Lower lobe of right lung (tissue), 2 donors: Measurements from ENCODE around the gene TRIM38. TPM values are rescaled to one million over a fixed set of nuclear protein-coding genes. Genes with fewer than 3 reads are reported as not detected.

Experiments used
- ATAC-seq, 2 donors: fragments of 200-7000 bp; cut with Tn5 transposase; one replicate each; pipeline ENCODE4 v1.9.1; 2020 to 2022; ENCODE audit warnings: mild to moderate bottlenecking in 2 of 2, moderate library complexity in 2 of 2
- DNase-seq: peaks from one replicate; pipeline ENCODE4 v3.0.0-alpha.2; 2020
- H3K27ac ChIP-seq: fragments of 200-600 bp; one replicate; pipeline ENCODE4 v1.8.0; 2022
- H3K27me3 ChIP-seq: fragments of 200-600 bp; one replicate; pipeline ENCODE4 v1.8.0; 2022; ENCODE audit warnings: low read depth
- H3K36me3 ChIP-seq: fragments of 200-600 bp; one replicate; pipeline ENCODE4 v1.8.0; 2022; ENCODE audit warnings: mild to moderate bottlenecking
- H3K4me1 ChIP-seq: fragments of 200-600 bp; one replicate; pipeline ENCODE4 v1.8.0; 2022
- H3K4me3 ChIP-seq: fragments of 200-600 bp; one replicate; pipeline ENCODE4 v1.8.0; 2022; ENCODE audit warnings: mild to moderate bottlenecking
- H3K9me3 ChIP-seq: fragments of 200-600 bp; one replicate; pipeline ENCODE4 v1.8.0; 2022
- intact Hi-C: fragments of 100-400 bp; cut with DNase I; formaldehyde crosslinking; loops from one replicate; pipeline ENCODE4 v1.11.0; 2022
- total RNA-seq: library from RNA; stranded (reverse); fragmentation: NEBNext Ultra II Directional; extraction: Animal tissue kit (Norgen Biotek cat#: 25700); gene quantifications from one replicate; pipeline ENCODE4 v1.2.1, GENCODE V29; 2021
- TF ChIP-seq, protein P1 (sequence below): fragments of 200-600 bp; IDR thresholded peaks from one replicate; pipeline ENCODE4 v1.8.0; 2022; ENCODE audit warnings: antibody characterized with exemption, mild to moderate bottlenecking
- donor health status: DM: no; HTN: yes; CAD: no; lungs with severe emphysema.

The TRIM38 gene
- total RNA-seq, 1 donor from 2014 or later = 23.0 TPM

DNA sequence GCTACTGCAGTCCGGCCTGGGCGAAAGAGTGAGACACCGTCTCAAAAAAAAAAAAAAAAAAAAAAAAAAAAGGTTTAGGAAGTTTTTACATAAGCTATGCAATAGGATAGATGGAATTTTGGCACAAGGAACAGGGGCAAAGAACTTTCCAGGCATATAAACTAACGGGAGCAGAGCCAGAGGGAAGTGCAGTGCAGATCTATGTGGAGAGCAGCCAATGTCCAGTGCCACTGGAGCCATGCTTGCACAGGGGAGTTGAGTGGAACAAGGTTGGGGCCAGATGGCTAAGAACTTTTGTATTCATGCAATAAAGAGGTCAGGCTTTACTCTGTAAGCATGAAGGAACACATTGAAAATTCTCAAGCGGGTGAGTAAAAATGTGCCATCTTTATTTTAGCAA, 42.9 kb upstream of the TRIM38 start:
- no peaks in the 10 kb centered on the region for H3K36me3 ChIP-seq
- H3K9me3 ChIP-seq = no peaks in the 10 kb centered on the region
- no peak overlapping the region for H3K4me3 ChIP-seq
- no peak overlapping the region for H3K27ac ChIP-seq
- DNase-seq (no peak), ATAC-seq (no peak)
- no peaks in the 10 kb centered on the region for H3K27me3 ChIP-seq
- intact Hi-C loops = no loop called here
- TF ChIP-seq, protein P1, sequence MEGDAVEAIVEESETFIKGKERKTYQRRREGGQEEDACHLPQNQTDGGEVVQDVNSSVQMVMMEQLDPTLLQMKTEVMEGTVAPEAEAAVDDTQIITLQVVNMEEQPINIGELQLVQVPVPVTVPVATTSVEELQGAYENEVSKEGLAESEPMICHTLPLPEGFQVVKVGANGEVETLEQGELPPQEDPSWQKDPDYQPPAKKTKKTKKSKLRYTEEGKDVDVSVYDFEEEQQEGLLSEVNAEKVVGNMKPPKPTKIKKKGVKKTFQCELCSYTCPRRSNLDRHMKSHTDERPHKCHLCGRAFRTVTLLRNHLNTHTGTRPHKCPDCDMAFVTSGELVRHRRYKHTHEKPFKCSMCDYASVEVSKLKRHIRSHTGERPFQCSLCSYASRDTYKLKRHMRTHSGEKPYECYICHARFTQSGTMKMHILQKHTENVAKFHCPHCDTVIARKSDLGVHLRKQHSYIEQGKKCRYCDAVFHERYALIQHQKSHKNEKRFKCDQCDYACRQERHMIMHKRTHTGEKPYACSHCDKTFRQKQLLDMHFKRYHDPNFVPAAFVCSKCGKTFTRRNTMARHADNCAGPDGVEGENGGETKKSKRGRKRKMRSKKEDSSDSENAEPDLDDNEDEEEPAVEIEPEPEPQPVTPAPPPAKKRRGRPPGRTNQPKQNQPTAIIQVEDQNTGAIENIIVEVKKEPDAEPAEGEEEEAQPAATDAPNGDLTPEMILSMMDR = no peak
- no peaks in the 10 kb centered on the region for H3K4me1 ChIP-seq

DNA sequence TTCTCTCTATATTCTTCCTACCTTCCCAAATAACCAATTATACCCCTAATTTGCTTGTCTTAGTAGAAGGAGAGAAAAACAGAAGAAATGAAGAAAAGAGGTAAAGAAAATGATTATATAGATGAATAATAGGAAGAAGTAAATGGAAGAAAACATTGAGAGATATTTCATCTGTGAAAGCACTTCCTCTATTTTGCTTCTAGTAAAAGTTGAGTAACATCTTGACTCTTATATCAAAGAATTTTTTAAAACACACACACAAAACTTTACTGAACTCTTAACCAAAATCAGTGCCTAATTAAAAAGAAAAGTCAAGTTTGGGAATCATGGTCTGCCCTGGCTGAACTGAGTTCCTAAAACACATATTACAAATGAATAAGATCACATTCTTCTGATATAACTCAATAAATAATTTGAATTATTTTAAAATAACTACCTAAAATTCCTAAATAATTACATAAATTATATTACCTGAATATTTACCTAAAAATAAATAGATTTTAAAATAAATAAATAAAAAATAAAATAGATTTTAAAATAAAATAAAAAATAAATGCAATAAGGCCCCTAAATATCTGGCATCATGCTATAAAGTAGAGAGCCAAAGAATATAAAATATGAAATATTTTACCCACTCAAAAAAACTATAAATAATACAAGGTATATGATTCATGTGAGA, 40.9 kb upstream of the TRIM38 start:
- ATAC-seq = no peak
- intact Hi-C loops = no loop called here

DNA sequence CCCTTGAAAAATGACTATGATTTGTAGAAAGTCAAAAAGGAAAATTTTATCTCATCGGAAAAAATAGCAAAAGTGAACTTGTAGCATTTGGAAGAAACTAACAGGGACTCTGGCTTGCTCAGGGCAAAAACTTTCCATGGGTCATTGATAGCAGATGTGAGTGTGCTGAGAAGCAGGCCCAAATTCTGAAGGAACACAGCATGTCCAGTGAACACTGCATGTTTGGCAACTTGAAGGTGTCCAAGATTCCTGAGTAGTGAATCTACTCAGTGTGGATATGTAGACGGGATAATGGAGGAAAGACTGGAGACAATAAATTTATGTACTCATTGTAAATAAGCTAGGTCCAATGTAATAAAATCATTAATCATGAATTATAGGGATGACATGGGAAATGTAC, 40.3 kb upstream of the TRIM38 start:
- TF ChIP-seq, protein P1 = no peak
- ATAC-seq = no peak

More for the DNA sequence above, 40.9 kb upstream of the TRIM38 start:
- Histone ChIP-seq H3K9me3 (no peaks in the 10 kb centered on the region), H3K27ac (no peak overlapping the region), H3K36me3 (no peaks in the 10 kb centered on the region), H3K4me3 (no peak overlapping the region), H3K27me3 (no peaks in the 10 kb centered on the region), H3K4me1 (no peaks in the 10 kb centered on the region)
- TF ChIP-seq, protein P1 = no peak
- no peak for DNase-seq

DNA sequence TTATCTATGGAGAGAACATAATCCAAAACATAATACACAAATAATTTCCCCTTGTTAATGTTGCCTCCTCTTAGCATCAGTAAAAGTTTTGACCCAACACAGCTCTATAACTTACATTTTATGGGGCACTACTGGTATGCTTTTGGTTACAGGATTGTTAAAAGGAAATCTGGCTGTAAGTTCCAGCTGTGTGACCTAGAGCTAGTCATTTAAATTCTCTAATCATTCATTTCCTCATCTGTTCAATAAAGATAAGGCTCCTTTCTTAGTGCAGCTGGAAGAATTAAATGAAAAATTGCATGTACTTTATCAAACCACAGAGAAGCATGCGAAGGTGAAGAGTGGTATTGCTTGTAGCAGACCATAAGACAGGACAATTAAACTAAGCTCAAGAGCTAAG, 36.7 kb upstream of the TRIM38 start:
- no peak for ATAC-seq
- TF ChIP-seq, protein P1 = no peak
- H3K9me3 ChIP-seq = no peaks in the 10 kb centered on the region

More for the DNA sequence above, 40.3 kb upstream of the TRIM38 start:
- no peak for DNase-seq
- Histone ChIP-seq H3K4me1 (no peaks in the 10 kb centered on the region), H3K36me3 (no peaks in the 10 kb centered on the region), H3K27ac (no peak overlapping the region), H3K4me3 (no peak overlapping the region), H3K9me3 (no peaks in the 10 kb centered on the region), H3K27me3 (no peaks in the 10 kb centered on the region)
- intact Hi-C loops = no loop called here

DNA sequence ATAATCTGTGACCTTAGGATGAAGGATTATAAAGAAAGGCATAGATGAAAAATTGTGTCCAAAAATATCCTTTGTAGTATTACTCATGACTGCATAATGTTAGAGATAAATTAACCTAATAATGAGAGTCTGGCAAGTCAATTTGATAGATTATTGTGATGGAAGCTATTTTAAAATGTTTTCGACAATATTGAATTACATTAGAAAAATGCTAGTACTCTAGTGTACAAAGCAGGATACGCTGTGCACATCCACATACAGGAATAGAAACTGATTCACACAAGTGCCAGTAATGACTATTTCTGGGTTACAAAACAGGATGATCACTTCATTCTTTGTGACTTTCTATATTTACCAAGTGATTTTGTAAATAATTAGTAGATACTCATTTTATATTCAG, 35.4 kb upstream of the TRIM38 start:
- ATAC-seq (no peak), DNase-seq (no peak)
- Histone ChIP-seq H3K27me3 (no peaks in the 10 kb centered on the region), H3K9me3 (no peaks in the 10 kb centered on the region), H3K27ac (no peak overlapping the region), H3K4me1 (no peaks in the 10 kb centered on the region), H3K36me3 (no peaks in the 10 kb centered on the region), H3K4me3 (no peak overlapping the region)
- intact Hi-C loops = no loop called here
- TF ChIP-seq, protein P1 = no peak

More for the DNA sequence above, 36.7 kb upstream of the TRIM38 start:
- H3K27me3 ChIP-seq = no peaks in the 10 kb centered on the region
- no peak overlapping the region for H3K27ac ChIP-seq
- no peaks in the 10 kb centered on the region for H3K36me3 ChIP-seq
- H3K4me3 ChIP-seq = no peak overlapping the region
- no peak for DNase-seq
- no peaks in the 10 kb centered on the region for H3K4me1 ChIP-seq
- intact Hi-C loops = no loop called here
